ENCODE data around the gene TXNRD1.

DNA sequence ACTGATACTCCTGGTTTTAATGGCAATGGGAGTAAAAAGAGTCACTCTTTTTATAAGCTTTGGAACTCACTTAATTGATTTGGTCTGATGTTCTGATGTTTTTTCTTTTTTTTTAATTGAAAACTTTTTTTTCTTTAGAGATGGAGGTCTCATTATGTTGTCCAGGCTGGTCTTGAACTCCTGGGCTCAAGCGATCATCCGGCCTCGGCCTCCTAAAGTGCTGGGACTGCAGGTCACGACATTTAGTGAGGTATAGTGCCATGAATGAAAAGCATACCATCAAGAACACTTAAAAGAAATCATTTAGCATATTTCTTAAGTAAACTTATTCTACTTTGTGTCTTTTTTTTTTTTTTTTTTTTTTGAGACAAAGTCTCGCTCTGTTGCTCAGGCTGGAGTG is 75.3 kb downstream of the TXNRD1 start:
- TF ChIP-seq ZNF274 (IDR thresholded peaks at IDR 0.05; ENCODE audit: low read depth, low read length) (no peak), POLR2A (IDR thresholded peaks at IDR 0.05; ENCODE audit: borderline replicate concordance, extremely low read depth, insufficient read depth, insufficient read length) (no peak), JUND (IDR thresholded peaks at IDR 0.05) (no peak), CEBPB (IDR thresholded peaks at IDR 0.05; ENCODE audit: low read depth) (no peak), POLR2AphosphoS5 (IDR thresholded peaks at IDR 0.05; ENCODE audit: low read depth, low read length) (no peak), EZH2 (IDR thresholded peaks at IDR 0.05) (no peak), TCF7L2 (IDR thresholded peaks at IDR 0.05; ENCODE audit: borderline replicate concordance, extremely low read depth, insufficient read depth, insufficient read length) (no peak), RAD21 (IDR thresholded peaks at IDR 0.05; ENCODE audit: low read depth) (no peak)
- TF ChIP-seq, protein P1, sequence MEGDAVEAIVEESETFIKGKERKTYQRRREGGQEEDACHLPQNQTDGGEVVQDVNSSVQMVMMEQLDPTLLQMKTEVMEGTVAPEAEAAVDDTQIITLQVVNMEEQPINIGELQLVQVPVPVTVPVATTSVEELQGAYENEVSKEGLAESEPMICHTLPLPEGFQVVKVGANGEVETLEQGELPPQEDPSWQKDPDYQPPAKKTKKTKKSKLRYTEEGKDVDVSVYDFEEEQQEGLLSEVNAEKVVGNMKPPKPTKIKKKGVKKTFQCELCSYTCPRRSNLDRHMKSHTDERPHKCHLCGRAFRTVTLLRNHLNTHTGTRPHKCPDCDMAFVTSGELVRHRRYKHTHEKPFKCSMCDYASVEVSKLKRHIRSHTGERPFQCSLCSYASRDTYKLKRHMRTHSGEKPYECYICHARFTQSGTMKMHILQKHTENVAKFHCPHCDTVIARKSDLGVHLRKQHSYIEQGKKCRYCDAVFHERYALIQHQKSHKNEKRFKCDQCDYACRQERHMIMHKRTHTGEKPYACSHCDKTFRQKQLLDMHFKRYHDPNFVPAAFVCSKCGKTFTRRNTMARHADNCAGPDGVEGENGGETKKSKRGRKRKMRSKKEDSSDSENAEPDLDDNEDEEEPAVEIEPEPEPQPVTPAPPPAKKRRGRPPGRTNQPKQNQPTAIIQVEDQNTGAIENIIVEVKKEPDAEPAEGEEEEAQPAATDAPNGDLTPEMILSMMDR (IDR thresholded peaks at IDR 0.05 in 2 of 3, conservative IDR thresholded peaks at IDR 0.05 in 1 of 3; ENCODE audit: borderline replicate concordance in 1 of 3, insufficient read depth in 1 of 3, low read depth in 2 of 3, low read length in 2 of 3), result no peak
- TF ChIP-seq, protein P2, sequence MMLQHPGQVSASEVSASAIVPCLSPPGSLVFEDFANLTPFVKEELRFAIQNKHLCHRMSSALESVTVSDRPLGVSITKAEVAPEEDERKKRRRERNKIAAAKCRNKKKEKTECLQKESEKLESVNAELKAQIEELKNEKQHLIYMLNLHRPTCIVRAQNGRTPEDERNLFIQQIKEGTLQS (IDR thresholded peaks at IDR 0.05), result no peak
